ENCODE results near the gene RYR1. TPM values are rescaled to one million over a fixed set of nuclear protein-coding genes. Genes with fewer than 3 reads are reported as not detected.

The RYR1 gene
- total RNA-seq, 4 donors from 2014 or later, result 1.5 to 8.8 (median 4.4) TPM

GRCh38 chr19:38386971-38387549, 46.4 kb upstream of the RYR1 start:
- TF ChIP-seq CTCF (IDR thresholded peaks at IDR 0.05; ENCODE audit: low read depth), result no peak

GRCh38 chr19:38387550-38388348, 45.7 kb upstream of the RYR1 start, which contains the start of gene GGN:
Gene GGN (minus strand): TSS chr19:38388034. CDS start chr19:38387261, 773 bp downstream.
- no peak for TF ChIP-seq CTCF (IDR thresholded peaks at IDR 0.05; ENCODE audit: low read depth)

- TF ChIP-seq CTCF (IDR thresholded peaks at IDR 0.05; ENCODE audit: low read depth), result no peak
These were observed 45.0 kb upstream of the RYR1 start, which contains the start of gene SPRED3 for GRCh38 chr19:38388349-38389100. Gene SPRED3 (plus strand): TSS chr19:38388697. CDS start chr19:38390303, 1,606 bp downstream.

GRCh38 chr19:38389101-38389925, 44.2 kb upstream of the RYR1 start:
- no peak for TF ChIP-seq CTCF (IDR thresholded peaks at IDR 0.05; ENCODE audit: low read depth)

GRCh38 chr19:38389957-38390924, 43.2 kb upstream of the RYR1 start:
- TF ChIP-seq CTCF (IDR thresholded peaks at IDR 0.05; ENCODE audit: low read depth), result no peak

- TF ChIP-seq CTCF (IDR thresholded peaks at IDR 0.05; ENCODE audit: low read depth), result no peak
These were observed 41.5 kb upstream of the RYR1 start for GRCh38 chr19:38391911-38392464.
